Left renal cortex interstitium (tissue), 4 donors: ENCODE results near the gene POU2F3. TPM values are rescaled to one million over a fixed set of nuclear protein-coding genes. Genes with fewer than 3 reads are reported as not detected.
"Not testable (repeated sequence)": the region's sequence is repeated elsewhere in the genome, so short reads cannot be mapped to it uniquely, and the experiment has no call there.

Experiments used
- DNase-seq, 4 donors: peaks; one replicate each; pipeline ENCODE4 v3.0.0-alpha.2; 2013; ENCODE audit warnings: low read depth in 4 of 4, low spot score in 2 of 4, missing footprints in 1 of 4
- polyA plus RNA-seq, 4 donors: library from polyadenylated mRNA; unstranded; fragments of 120-200 nt; gene quantifications; one replicate each; pipeline ENCODE4 v1.2.1, GENCODE V29; 2013; ENCODE audit not compliant: insufficient read length in 4 of 4

The POU2F3 gene
- polyA plus RNA-seq, 4 donors, result 0.41 to 1.6 (median 0.69) TPM

DNA sequence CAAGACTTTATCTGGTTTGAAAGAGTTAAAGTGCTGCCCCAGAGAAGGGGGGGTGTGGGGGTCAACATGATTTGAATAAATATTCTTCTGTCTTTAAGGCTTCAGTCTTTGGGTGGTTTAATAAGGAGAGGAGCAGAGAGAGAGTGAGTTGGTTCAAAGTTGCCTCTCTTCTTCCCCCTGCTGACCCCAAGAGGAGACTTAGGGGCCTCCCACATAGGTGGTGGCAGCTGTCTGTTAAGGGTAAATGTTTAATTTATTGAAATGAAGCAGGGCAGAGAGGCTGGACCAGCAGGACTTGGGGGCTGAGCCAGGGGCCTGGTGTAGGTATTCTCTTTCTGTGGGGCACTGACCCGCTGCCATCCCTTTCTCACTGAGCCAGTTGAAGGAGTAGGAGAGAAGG lies 5.5 kb downstream of the POU2F3 start:
- DNase-seq, result no peak

DNA sequence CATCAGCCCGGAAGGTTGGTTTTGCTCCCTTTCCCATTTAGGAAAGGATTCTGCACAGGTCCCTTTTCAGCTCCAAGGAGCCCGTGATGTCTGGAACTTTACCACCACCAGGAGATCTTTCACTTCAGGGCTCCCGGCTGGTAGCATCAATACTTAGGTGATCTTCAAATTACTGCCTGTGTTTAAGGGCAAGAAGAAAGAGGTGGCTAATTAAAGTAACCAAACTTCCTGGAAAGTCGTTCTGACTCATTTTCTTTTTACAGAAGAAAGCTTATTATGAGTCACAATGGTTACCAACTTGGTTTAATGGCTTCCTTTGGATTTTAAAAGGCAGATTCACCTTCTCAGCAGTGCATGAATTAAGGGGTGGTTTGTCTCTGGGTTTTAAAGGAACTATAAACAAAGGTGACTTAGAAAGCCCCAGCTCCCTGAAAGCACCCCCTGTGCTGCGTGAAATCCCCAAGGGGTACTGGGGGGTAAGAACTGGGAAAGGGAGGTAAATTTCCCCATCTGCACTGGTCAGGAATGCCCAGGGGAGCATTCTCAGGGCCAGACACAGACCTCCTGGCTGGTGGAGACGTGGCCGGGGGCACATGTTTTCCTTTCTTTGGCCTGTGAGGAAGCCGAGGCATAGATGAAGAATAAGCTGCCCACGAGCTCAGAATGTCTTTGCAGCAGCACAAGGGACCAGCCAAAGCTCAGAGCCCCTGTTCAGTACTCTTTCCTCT lies 8.8 kb downstream of the POU2F3 start:
- DNase-seq, result no peak

DNA sequence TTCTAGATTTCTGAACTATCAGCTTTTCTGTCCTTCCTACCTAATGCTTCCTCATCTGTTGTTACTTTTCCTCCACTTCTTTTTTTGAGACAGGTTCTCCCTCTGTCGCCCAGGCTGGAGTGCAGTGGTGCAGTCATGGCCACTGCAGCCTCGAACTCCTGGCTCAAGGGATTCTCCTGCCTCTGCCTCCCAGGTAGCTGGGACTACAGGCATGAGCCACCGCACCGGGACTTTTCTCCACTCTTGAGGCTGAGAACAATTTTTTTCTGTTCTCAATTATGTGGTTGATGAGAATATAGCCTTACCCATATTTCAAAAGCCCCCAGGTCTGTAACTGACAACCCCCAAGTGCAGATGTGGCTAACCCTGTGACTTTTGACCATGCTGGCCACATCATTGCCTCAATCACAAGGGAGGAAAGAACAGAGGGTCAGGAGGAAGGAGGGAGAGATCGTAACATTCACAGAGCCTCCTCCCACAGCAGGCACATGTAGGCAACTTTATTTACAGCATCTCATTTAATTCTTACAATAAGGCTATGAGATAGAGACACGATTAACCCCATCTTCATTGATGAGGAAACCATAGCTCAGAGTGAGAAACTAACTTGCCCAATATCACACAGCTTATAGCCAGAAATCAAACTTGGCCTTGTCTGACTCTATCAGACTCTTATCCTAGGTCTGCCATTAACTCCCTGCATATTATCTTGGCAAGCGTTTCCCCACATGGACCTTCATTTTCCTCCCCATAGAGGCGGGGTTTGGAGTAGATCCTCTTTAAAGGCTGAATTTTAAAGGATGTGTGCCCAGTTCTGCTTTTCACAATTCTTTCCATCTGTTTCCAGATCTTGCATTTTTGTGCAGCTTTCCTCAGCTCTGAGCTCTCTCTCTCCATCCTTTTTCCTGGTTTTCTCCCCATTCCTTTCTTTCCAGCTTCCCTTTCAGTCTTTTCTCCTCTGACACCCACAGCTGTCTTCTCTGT lies 9.6 kb downstream of the POU2F3 start:
- DNase-seq, result no peak

DNA sequence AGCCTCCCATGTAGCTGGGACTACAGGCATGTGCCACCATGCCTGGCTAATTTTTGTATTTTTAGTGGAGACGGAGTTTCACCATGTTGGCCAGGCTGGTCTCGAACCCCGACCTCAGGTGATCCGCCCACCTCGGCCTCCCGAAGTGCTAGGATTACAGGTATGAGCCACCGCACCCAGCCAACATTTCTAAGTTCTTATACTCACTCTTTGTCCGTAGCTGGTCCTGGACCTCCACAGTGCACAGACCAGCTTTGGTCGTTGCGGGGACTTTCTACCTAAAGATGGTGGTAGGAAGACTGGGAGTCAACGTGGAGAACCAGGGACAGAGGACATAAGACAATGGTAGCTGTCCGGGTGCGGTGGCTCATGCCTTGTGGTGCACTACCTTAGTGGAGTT lies 13.4 kb downstream of the POU2F3 start:
- not testable (repeated sequence) for DNase-seq

DNA sequence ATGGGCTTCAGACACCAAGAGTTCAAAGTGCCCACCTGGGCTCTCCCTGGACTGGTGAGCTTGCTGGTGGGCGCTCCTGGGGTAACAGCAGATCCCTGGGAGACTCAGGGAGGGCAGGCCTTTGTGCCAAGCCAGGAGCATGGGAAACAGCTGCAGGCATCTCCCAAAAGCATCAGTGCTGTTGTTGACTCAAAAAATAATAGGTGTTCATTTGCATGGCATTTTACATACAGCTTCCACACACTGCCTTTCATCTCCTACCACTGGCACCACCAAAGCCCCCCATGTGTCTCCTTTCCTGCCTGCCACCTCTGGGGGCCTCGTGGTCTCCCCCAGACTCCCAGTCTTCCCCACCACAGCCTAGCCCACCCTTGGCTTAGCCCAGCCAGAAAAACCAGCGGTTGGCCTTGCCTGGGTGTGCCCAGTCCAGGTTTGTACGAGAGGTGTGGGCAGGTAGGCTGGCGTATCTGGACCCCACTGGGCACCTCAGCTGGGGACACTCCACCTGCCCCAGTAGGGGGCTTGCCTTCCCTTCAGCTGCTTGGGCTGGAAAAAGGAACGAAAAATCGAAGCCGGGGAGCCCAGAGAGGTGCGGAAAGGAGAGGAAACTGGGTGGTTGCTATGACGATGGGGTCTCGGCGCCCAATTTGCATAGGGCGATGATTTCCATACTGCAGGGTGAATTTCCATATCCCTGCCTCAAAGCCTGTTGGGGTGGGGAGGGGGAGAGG lies 15.0 kb downstream of the POU2F3 start:
- DNase-seq, result peak in 1 of 4 donors; percentile 19

DNA sequence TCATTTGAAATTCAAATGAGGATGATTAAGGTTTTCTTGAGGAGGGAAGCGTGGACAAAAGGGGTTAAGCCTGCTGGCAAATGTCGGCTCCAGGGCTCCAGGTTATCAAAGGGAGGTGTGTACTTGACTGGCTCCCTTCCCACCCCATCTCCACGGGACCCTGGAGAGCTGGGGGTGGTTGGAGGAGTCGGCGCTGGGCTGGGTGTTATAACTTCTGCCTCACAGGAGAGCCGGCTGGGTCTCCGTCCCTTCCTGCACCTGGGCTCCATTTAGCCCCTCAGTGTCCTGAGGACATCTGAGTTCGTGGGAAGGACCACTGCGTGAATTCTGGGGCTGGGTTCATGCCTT lies 15.6 kb downstream of the POU2F3 start:
- DNase-seq, result no peak

DNA sequence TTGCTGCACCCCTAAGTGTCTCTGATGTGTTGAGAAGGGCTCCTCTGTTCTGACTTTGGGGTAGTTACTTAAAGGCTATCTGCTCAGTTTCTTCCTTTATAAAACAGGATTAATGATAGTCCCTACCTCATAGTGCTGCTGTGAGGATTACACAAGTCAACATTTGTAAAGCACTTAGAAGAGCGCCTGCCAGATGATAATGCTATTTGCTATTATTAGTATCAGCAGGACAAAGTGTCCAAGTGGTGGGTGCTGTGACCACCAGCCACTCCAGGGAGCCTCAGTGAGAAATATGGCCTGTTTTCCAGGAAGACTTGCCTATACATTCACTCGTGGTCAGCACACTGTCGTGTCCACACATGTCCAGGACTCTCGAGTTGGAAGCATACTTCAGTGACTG lies 16.2 kb downstream of the POU2F3 start:
- no peak for DNase-seq

DNA sequence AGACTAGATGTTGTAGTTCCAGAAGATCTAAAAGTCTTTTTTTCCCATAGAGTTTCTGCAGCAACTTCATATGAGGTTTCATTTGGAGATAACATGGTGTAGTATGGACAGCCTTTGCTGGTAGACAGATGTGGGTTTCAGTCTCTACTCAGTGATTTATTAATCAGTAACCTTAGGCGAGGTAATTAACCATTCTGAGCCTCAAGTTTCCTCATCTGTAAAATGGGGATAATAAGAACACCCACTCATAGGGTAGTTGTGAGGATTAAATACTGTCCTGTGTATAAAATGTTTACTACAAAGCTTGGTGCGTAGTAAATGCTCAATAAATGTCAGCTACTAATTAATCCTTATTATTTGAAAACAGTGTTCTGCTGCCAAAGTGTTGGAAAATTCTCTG lies 16.8 kb downstream of the POU2F3 start:
- no peak for DNase-seq

DNA sequence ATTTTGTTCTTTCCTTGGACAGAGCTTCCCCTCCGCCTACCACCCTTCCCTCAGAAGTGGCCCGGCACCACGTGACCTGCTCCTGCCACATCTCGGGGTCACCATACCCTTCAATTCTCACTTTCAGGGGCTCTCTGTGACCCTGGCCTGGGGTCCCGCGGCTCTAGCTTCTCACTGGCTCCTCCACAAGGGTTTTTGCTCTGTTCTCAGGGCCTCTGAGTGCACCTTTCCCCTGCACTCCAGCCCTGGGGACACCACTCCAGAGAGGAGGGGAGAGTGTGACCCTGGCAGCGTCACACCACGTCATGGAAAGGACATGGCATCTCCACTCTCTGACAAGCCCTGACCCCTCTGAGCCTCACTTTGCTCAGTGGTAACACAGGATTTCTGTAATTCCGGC lies 17.4 kb downstream of the POU2F3 start:
- DNase-seq, result no peak

DNA sequence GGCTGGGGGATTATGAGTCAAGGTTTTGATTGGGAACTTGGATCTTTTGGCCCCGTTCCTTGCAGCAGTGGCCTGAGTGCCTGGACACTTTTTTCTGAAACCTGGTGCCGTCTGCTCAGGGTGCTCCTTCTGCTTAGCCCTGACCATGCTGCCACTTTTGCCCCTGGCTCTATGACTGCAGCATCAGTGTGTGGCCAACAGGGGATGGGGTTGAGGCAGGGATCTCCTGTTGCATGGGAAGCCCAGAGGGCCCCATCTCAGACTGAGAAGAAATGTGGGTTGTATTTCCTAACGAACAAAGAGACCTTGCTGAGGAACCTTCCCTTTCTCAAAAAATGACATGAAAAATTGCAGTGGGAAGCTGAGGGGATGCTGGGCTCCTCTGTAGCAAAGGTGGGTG lies 18.7 kb downstream of the POU2F3 start:
- DNase-seq, result no peak

DNA sequence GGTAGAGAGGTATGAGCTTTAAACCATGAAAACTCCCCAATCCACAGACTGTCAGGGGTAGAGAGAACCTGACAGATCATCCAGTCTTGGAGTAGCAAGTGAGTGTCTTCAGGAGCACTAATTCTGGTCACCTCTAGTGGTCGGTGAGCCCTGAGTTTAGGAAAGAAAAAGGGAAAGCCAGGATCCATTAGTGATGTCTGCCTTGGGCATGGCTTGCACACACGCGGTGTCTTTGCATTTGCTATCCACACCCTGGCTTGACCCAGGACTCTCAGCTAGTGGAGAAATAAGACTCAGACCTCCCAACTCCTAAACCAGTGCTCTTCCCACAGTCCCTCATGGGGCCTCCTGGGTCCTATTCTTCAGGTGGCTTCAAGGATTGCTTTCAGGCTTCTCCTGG lies 19.3 kb downstream of the POU2F3 start:
- DNase-seq, result no peak

DNA sequence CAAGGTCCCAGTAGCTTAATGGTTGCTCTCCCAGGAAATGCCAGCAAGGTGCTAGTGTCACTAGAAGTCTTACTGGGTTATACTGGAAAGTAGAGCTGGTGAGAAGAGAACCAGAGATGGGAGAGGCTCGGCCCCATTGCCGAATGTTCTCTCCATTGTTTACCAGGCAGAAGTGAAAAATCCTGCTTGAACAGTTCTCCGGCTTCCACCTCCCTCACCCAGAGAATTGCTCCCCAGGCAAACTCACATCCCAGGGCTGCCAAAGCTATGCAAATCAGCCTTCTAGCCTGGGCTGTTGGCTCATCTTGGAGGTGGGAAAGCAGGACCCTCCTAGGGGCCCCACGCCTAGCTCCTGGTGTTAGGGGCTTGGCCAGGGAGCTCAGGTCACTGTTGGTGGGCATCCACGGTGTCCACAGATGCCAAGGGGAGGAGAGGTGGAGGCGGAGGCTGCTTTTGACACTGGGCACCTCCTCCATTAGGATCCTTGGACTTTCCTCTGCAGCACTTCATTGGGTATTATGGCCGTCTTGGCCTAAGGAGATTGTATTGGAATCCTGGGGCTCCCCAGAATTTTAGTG lies 20.1 kb downstream of the POU2F3 start:
- DNase-seq, result no peak

DNA sequence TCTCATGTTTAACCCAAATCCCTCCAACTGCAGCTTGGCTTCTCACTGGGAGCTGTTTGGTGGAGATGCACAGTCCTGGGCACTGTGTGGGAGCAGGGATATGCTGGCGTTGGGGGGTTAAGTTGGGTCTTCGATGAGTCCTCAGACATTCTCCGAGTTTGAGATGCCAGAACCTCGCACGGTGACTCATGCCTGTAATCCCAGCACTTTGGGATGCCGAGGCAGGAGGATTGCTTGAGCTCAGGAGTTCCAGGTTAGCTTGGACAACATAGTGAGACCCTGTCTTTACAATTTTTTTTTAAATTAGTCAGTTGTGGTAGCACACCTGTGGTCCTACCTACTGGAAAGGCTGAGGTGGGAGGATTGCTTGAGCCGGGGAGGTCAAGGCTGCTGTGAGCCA lies 20.7 kb downstream of the POU2F3 start:
- no peak for DNase-seq

DNA sequence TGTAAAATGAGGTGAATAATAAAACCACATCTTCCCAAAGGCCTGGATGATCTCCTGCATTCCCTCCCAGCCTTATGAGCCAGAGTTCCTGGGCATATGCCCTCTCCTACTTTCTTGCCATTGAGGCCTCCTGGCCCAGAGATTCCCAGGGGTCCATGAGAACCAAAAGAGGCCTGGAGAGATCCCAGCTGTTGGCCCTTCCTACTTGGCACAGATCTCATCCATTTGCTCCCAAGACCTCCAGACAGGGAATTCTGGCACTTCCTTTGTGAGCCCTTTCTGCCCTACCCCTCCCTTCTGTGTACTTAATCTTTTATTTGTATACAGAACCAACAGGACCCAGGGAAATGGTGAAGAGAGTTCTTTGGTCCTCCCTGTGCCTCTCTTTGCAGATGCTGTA lies 21.4 kb downstream of the POU2F3 start:
- DNase-seq, result no peak

DNA sequence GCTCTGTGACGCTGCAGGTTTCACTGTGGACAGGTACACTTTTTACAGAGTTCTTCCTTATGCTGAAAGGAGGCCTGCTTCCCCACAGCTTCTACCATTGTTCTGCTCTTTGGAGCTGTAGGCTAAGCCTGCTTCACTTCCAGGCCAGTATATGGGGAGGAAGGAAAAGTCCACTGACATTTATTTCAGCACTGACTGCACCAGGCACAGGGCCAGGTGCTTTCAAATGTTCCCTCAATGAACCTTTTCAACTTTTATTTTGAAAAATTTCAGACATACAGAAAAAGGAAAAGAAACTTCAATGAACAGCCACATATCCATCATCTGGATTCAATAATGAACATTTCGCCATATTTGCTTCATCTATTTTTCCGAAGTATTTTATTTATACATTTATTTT lies 22.0 kb downstream of the POU2F3 start:
- DNase-seq, result no peak

DNA sequence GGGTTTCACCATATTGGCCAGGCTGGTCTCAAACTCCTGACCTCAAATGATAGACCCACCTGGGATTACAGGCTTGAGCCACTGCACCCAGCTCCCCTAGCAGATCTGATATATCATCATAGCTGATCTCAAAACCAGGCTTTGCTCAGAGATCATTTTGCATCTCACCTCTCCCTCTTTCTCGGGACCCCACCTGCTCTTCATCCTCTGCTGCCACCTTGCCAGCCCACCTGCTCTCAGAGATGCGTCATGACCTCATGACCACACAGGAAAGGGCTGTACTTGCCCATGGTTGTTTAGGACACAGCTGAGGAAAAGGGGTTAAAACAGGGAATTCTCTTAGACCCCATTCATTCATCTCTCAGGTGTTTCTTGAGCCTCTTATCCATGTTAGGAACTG lies 27.4 kb downstream of the POU2F3 start:
- no peak for DNase-seq

DNA sequence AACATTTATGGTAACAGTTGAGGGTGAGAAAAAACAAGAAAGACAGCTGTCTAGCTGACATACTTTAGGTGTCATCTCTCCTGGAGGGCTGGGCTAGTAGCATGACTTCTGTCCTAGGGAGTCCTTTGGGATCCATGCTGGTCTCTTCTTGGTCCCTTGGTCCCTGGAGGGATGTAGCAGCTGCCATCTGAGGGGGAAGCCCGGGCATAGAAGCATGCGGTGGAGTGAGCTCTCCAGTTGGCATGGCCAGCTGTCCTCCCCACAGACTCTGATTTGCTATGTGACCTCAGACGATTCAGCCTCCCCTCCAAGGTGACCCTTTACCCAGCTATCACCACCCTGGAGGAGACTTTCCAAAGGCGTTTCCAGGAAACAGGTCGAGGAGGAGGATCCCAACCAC lies 28.7 kb downstream of the POU2F3 start:
- no peak for DNase-seq

DNA sequence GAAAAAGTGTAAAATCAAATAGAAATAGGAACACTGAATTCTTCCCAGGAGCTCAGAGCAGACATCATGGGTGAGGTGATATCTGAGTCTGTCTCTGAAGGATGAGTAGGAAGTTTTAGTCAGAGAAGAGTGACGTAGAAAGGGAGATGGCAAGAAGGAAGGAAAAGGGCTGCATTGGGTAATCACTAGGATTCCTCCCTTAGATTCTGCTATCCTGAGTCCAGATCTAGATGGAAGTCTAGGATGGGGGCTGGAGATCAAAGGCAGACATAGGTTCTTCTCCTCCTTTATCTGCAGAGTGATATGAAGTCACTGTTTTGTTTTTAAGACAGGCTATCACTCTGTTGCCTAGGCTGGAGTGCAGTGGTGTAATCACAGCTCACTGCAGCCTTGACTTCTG lies 30.4 kb downstream of the POU2F3 start:
- DNase-seq, result no peak

DNA sequence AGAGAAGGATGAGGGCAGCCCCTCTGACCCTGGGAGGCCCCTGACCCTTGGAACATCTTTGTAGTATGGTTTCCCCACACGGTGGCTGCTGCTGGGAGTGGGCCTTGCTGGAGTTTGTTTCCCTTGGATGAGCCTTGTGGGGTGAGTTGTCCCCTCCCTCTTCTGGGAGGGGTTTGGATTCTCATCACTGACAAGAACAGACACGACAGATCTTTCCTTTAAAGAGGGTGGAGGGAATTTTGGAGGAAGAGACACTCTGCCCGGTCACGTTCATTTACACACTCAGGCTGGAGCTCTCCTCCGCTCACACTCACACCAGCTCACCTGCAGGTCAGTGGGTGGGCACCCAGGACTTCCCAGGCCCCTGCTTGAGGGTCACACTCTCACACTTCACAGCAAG lies 31.7 kb downstream of the POU2F3 start:
- DNase-seq, result no peak

DNA sequence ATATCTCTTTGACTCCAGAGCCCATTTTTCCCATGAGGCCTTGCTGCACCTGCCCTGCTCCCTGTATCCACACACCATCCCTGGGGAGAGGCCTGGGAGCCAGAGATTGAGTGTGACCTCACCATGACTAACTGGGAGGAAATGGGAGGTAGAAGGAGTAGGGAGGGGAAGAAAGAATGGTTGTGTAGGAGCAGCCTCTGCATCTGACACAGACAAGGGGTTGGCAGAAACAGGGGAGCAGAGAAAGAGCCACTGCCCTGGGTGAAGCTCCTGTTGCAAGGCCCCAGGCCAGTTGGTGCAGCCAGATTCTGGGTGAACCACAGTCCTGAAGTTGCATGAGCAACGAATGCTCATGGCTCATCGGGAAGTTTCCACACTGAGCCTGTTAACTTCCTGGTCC lies 32.4 kb downstream of the POU2F3 start:
- DNase-seq, result no peak

DNA sequence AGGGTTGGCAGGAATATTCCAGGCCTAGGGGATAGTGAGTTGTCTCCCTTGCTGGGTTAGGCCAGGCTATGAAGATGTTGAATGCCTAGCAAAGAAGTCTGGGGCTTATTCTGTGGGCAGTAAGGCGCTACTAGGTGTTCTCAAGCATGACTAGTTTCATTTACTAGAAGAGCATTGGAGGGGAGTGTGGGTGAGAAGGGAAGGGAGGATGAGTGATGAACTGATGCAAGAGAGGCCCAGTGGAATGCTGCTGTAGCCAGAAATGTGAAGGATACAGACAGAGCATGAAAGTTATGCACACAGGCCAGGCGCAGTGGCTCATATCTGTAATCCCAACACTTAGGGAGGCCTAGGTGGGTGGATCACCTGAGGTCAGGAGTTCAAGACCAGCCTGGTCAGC lies 33.5 kb downstream of the POU2F3 start:
- DNase-seq, result no peak
